Body of pancreas (tissue), 4 donors: Measurements from ENCODE around the gene CLIC2.

Experiments used
- CTCF ChIP-seq, 7 experiments: fragments of 450-650 bp in 4 of 7; fragments of 200-600 bp in 3 of 7; sonication (generic) in 3 of 7; IDR thresholded peaks; one replicate each; pipeline ENCODE4 v1.5.1; 2016 to 2019; ENCODE audit warnings: antibody characterized with exemption in 7 of 7
- POLR2A ChIP-seq, 3 donors: fragments of 450-650 bp; IDR thresholded peaks; one replicate each; pipeline ENCODE4 v1.6.1; 2016; ENCODE audit warnings: antibody characterized with exemption in 3 of 3, mild to moderate bottlenecking in 2 of 3

DNA sequence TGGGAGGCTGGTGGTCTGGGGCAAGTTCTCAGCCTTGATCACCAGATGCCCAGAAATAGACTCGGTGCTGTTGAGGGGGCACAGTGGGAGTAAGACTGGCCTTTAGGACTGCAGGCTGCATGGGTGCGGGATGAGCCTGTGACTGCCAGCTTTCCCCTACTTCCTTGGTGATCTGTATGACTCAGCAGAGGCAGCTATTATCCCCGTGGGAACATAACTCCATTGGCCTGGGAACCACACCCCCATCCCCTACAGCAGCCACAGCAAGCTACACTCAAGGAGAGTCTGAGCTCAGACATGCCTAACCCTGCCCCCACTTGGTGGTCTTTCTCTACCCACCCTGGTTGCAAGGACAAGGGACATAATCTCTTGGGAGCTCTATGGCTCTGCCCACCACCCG lies 20.6 kb downstream of the CLIC2 start:
- TF ChIP-seq CTCF (IDR thresholded peaks at IDR 0.05): no peak
- TF ChIP-seq POLR2A (IDR thresholded peaks at IDR 0.05): no peak
